Measurements from ENCODE around the gene LCE4A. TPM values are rescaled to one million over a fixed set of nuclear protein-coding genes. Genes with fewer than 3 reads are reported as not detected.

The LCE4A gene
- total RNA-seq, 4 donors from 2014 or later, result not detected

DNA sequence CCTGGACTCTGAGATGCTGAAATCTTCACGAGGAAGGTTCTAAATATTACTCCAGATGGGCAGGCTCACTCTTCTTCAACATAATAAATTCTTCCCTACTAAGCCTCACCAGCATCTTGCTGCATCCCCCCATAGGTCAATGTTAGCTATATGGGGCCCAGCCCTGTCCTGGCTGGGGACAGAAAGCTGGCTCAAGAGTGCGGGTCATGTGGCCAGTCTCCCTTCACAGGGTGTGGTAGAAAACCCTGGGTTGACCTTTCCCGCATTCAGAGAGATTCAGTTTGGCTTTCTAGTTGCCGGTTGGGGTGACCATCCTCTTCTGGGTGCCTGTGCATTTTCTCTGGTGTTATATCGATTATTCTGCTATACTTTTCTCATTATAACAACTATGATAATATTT is 30.0 kb downstream of the LCE4A start:
- no peak for DNase-seq (ENCODE audit: low spot score in 2 of 2)
- Histone ChIP-seq H3K27ac (no peak overlapping the region), H3K36me3 (no peaks in the 10 kb centered on the region), H3K4me1 (no peaks in the 10 kb centered on the region), H3K27me3 (no peaks in the 10 kb centered on the region), H3K4me3 (no peak overlapping the region), H3K9me3 (no peaks in the 10 kb centered on the region)
- TF ChIP-seq, protein P1, sequence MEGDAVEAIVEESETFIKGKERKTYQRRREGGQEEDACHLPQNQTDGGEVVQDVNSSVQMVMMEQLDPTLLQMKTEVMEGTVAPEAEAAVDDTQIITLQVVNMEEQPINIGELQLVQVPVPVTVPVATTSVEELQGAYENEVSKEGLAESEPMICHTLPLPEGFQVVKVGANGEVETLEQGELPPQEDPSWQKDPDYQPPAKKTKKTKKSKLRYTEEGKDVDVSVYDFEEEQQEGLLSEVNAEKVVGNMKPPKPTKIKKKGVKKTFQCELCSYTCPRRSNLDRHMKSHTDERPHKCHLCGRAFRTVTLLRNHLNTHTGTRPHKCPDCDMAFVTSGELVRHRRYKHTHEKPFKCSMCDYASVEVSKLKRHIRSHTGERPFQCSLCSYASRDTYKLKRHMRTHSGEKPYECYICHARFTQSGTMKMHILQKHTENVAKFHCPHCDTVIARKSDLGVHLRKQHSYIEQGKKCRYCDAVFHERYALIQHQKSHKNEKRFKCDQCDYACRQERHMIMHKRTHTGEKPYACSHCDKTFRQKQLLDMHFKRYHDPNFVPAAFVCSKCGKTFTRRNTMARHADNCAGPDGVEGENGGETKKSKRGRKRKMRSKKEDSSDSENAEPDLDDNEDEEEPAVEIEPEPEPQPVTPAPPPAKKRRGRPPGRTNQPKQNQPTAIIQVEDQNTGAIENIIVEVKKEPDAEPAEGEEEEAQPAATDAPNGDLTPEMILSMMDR (IDR thresholded peaks at IDR 0.05), result no peak
- TF ChIP-seq POLR2A (IDR thresholded peaks at IDR 0.05) (no peak), EP300 (IDR thresholded peaks at IDR 0.05) (no peak)
- 74 to 82% methylated on average over 5 of the region's 5 CpGs for WGBS, 2 donors

DNA sequence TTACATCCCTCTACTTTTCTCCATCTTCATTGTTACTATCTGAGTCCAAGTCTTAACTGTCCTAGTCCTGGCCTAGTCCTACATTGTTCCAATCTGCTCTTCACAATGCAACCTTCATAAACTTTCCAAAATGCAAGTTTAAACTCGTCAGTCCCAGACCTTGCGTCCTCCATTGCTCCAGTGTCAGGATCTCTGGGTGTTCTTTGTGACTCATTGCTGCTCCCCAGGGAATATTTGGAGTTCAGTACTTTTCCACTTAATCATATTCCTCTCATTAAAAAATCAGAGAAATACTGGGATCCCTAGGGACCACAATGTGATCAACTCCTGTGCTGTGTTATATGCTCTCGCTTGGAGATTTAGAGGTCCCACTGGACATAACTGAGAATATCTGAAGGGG is 31.9 kb downstream of the LCE4A start:
- DNase-seq (ENCODE audit: low spot score in 2 of 2), result no peak
- H3K27ac ChIP-seq, result no peak overlapping the region
- H3K36me3 ChIP-seq, result no peaks in the 10 kb centered on the region
- H3K4me1 ChIP-seq, result no peaks in the 10 kb centered on the region
- 79 to 80% methylated on average over 3 of the region's 3 CpGs for WGBS, 2 donors
- TF ChIP-seq POLR2A (IDR thresholded peaks at IDR 0.05) (no peak), EP300 (IDR thresholded peaks at IDR 0.05) (no peak)
- TF ChIP-seq, protein P1 (IDR thresholded peaks at IDR 0.05), result no peak
- H3K9me3 ChIP-seq, result no peaks in the 10 kb centered on the region
- no peak overlapping the region for H3K4me3 ChIP-seq
- H3K27me3 ChIP-seq, result no peaks in the 10 kb centered on the region

DNA sequence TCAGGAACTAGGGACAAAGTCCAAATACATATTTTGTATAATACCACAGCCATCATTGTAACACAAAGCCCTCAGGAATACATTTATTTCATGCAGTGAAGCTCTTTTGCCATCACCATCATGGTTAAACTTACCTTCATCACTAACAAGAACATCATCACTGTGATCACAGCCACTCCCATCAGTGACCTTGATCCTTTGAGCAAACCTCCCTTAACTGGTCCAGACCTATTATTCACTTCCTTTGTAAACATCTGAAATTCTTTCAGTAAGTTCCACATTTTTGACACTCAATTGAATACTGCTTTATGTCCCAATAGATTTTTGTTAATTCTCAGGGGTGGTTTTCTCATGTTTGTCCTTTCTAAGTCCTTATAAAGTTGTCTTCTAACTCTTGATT is 33.7 kb downstream of the LCE4A start:
- no peak for DNase-seq (ENCODE audit: low spot score in 2 of 2)
- Histone ChIP-seq H3K27ac (no peak overlapping the region), H3K4me1 (no peaks in the 10 kb centered on the region), H3K27me3 (no peaks in the 10 kb centered on the region), H3K4me3 (no peak overlapping the region), H3K9me3 (no peaks in the 10 kb centered on the region), H3K36me3 (no peaks in the 10 kb centered on the region)
- TF ChIP-seq POLR2A (IDR thresholded peaks at IDR 0.05) (no peak), EP300 (IDR thresholded peaks at IDR 0.05) (no peak)
- TF ChIP-seq, protein P1 (IDR thresholded peaks at IDR 0.05), result no peak

DNA sequence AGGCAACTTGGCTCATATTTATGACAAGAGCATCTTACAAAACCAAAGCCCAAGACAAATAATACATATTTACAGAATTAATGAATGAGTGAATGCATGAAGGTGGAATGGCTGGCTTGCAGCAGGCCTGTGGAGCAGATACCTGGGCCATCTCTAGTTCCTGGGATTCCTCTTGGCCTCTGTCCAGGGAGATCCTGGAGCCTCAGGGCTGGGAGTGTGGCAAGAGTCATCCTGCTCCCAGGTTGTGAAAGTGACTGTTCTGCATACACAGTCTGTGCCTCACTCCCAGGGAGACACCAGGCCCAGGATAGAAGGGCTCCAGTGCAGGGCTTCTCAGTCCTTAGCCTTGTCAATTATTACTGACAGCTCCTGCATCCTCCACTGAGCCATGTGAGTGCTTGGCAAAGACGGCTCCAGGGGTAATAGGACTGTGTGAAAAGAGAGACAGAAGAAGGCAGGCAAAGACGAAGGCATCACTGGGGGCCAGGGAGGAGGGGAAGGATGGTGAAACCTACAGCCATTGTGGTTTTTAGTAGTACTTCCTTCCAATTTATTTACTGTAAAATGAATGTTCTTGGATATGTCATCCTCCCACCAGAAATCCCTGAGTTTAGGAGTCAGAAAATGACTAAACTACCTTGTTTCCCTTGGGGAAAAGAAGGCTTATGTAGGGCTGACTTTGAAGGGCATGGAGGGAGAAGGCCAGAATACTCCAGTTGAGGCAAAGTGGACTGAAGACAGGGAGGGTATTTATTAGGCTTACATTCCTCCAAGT is 35.6 kb downstream of the LCE4A start:
- TF ChIP-seq POLR2A (IDR thresholded peaks at IDR 0.05), result no peak
- TF ChIP-seq, protein P1 (IDR thresholded peaks at IDR 0.05), result no peak
- no peak for TF ChIP-seq EP300 (IDR thresholded peaks at IDR 0.05)
- DNase-seq (ENCODE audit: low spot score in 2 of 2), result no peak
- no peaks in the 10 kb centered on the region for H3K4me1 ChIP-seq
- no peaks in the 10 kb centered on the region for H3K36me3 ChIP-seq
- no peak overlapping the region for H3K4me3 ChIP-seq
- no peak overlapping the region for H3K27ac ChIP-seq
- H3K27me3 ChIP-seq, result no peaks in the 10 kb centered on the region
- no peaks in the 10 kb centered on the region for H3K9me3 ChIP-seq
- WGBS, 2 donors, result 62 to 63% methylated on average over 2 of the region's 2 CpGs

DNA sequence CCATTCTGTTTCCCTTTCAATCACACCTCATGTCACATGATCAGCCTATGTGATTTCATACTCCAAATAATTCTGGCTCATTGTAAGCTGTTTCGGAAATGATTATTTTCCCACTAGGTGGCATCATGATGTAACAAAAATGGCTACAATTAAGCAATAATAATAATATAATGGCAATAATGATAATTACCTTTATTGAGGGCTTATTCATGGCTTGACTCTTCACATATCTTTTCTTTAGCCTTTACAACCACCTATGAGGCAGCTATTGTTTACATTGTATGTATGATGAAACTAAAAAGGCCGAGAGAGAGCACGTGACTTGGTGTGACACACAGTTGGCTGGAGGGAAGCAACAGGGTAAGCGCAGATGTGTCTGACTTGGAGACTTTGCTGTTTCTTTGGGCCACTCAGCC is 37.3 kb downstream of the LCE4A start:
- H3K4me1 ChIP-seq, result no peaks in the 10 kb centered on the region
- H3K9me3 ChIP-seq, result no peaks in the 10 kb centered on the region
- no peak overlapping the region for H3K27ac ChIP-seq
- TF ChIP-seq, protein P1 (IDR thresholded peaks at IDR 0.05), result no peak
- TF ChIP-seq EP300 (IDR thresholded peaks at IDR 0.05) (no peak), POLR2A (IDR thresholded peaks at IDR 0.05) (no peak)
- DNase-seq (ENCODE audit: low spot score in 2 of 2), result no peak
- no peaks in the 10 kb centered on the region for H3K36me3 ChIP-seq
- no peak overlapping the region for H3K4me3 ChIP-seq
- 65 to 81% methylated on average over 4 of the region's 4 CpGs for WGBS, 2 donors
- H3K27me3 ChIP-seq, result no peaks in the 10 kb centered on the region

Data from tibial nerve (tissue), 4 donors.